SHP77 (cell line): ENCODE measurements around the gene C9orf43.
A peak's percentile ranks its signal among the peaks of the same experiment; 100 is the strongest.
"Not testable (repeated sequence)": the region's sequence is repeated elsewhere in the genome, so short reads cannot be mapped to it uniquely, and the experiment has no call there.

Source experiments
- DNase-seq, 2 experiments: peaks; one replicate each; lab custom pipeline; 2025; lab: John Stamatoyannopoulos, UW

The C9orf43 gene, protein sequence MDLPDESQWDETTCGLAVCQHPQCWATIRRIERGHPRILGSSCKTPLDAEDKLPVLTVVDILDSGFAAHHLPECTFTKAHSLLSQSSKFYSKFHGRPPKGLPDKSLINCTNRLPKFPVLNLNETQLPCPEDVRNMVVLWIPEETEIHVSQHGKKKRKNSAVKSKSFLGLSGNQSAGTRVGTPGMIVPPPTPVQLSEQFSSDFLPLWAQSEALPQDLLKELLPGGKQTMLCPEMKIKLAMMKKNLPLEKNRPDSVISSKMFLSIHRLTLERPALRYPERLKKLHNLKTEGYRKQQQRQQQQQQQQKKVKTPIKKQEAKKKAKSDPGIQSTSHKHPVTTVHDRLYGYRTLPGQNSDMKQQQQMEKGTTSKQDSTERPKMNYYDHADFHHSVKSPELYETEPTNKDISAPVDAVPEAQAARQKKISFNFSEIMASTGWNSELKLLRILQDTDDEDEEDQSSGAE

GRCh38 chr9:113410207-113410864 lies at the start of gene C9orf43, which contains the start of gene POLE3:
Gene C9orf43, plus strand, starts transcription at chr9:113410747. Its CDS starts 2,747 bp downstream, at chr9:113413494.
Gene POLE3, minus strand, starts transcription at chr9:113410675. Its CDS starts 382 bp downstream, at chr9:113410293.
- DNase-seq = peak; percentile 96 to 97

DNA sequence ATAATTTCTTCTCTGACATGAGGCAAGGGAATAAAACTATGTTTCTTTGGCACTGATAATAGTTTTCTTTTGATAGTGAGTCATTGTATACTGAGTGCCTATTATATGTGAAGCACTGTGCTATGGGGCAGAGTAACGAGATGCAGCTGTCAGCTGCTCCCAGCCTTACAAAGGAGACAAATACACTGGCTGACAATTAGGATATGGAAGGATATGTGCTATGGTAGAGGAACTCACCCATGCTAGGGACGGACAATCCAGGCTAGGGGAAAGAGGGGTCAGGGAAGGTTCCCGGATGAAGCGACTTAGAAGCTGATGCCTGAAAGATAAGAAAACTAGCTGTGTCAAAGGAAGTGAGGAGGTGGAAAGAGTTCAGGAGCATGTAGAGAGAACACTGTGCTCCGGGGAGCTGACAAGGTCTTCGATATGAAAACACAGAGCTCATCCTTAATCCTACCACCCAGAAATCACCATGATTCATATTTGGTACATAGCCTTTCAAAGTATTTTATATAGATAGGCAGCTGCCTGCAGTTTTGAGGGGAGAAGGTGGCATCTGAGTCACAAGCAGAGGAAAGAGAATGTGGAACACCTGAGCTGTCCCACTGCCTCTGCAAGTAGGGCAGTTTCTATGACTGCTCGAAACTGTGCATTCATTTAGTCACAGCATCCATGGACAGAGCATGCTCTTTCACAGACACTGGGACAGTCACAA lies 49.1 kb upstream of the C9orf43 start:
- DNase-seq = peak; percentile 14 to 17

DNA sequence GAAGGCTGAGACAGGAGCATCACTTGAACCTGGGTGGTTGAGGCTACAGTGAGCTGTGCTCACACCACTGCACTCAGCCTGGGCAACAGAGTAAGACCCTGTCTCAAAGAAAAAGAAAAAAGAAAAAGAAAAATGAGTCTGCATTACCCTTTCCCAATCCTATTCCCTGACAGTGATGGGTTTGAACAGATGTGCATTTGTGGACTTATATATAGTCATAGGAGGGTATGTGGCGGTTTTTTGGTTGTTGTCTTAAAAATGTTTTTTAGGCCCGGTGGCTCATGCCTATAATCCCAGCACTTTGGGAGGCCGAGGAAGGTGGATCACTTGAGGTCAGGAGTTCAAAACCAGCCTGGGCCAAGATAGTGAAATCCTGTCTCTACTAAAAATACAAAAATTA lies 47.2 kb upstream of the C9orf43 start:
- no peak for DNase-seq

DNA sequence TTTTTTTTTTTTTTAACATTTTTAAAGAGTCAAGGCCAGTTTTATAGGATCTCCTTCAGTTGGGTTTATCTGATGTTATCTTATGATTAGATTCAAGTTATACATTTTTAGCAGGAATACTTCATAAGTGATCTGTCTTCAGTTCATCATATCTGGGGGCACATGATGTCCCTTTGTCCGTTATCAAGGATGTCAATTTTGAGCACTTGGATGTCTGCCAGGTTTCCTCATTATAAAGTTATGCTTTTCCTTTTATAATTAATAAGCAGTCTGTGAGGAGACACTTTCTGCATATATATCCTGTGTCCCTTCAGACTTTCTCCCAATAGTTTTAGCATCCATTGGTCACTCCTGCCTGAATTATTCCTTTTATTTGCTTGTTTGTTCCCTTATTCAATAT lies 45.6 kb upstream of the C9orf43 start:
- DNase-seq = no peak

DNA sequence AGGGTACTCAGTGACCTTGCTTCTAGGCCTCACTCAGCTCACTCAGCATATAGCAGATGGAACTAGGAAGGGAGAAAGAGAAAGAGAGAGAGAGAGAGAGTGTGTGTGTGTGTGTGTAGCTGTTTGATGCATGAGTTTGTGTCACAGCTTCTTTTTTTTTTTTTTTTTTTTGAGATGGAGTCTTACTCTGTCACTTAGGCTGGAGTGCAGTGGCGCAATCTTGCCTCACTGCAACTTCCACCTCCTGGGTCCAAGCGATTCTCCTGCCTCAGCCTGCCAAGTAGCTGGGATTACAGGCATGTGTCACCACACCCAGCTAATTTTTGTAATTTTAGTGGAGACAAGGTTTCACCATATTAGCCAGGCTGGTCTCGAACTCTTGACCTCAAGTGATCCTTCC lies 44.9 kb upstream of the C9orf43 start:
- not testable (repeated sequence) for DNase-seq

DNA sequence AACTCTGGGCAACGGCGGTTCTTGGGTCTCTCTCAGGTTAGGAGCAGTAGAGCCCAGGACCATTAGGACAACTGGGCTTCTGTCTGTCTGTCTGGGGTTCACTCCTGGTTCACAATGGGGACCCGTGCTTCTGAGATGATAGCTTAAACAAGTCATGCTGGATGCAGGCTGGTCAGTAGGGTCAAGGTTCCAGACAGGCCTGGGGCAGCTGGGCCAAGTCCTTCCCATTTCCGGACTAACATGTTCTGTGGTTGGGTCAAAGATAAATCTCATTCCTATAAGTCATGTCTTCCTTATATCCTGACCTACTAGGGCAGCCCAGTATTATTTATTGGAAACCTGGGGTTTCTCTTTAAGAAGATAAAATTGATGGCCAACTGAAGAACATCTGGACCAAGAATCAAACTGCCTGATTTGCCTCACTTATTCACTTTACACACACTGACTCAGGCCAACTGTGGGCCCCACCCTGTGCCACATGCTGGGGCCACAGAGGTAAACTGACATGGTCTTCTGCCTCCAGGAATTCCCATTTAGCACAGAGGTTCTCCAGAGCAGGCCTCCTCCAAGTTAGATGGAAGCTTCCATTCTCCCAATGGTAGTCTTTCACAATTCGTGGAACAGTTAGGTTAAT lies 42.1 kb upstream of the C9orf43 start:
- no peak for DNase-seq

DNA sequence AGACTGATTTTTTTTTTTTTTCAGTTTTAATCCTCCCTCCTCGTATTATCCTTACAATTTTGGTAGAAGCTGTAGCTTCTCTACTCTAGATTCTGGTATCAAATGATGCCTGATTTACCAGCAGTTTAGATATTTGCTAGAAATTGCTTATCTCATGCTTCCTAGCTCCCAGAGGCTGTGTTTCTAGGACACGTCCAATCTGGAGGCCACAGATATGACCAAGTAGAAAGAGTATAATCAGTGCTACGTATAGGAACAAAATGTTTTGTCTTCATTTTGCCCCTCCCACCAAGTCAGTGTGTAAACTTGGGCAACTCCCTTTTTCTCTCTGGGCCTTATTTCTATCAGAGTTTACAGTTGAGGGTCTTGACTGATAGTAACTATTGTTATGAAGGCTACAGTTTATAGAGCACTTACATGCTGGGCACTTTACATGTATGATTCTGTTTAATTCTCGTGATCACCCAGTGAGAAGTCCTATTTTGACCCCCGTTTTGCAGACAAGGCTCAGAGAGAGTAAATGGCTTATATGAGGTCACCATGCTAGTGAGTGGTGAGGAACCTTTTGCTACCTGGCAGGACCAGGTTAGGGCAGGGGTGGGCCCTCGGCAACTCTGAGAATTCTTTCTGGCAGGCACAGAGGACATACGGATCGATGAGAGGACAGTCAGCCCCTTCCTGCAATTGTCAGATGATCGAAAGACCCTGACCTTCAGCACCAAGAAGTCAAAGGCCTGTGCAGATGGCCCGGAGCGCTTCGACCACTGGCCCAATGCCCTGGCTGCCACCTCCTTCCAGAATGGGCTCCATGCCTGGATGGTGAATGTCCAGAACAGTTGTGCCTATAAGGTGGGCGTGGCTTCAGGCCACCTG lies 41.3 kb upstream of the C9orf43 start:
- no peak for DNase-seq

DNA sequence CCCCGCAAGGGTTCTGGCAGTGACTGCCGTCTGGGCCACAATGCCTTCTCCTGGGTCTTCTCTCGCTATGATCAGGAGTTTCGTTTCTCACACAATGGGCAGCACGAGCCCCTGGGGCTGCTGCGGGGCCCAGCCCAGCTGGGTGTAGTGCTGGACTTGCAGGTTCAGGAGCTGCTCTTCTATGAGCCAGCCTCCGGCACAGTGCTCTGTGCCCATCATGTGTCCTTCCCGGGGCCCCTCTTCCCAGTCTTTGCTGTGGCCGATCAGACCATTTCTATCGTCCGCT lies 40.7 kb upstream of the C9orf43 start:
- no peak for DNase-seq

GRCh38 chr9:113370806-113371325 lies 39.7 kb upstream of the C9orf43 start:
- DNase-seq = no peak

DNA sequence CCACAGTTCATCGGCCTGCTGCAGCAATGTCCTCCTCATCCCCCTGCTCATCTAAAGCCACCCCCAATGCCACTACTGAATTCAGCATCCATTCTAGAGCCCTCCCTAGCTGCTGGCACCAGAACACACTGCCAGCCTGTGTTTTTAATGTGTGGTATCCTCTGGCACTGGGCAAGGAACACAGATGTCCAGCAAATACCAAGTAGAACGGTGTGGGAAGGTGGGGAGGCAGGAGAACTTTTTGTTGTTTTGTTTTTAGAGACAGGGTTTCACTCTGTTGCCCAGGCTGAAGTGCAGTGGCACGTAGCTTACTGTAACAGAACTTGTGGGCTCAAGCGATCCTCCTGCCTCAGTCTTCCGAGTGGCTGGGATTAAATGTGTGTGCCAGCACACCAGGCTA lies 38.5 kb upstream of the C9orf43 start:
- no peak for DNase-seq

DNA sequence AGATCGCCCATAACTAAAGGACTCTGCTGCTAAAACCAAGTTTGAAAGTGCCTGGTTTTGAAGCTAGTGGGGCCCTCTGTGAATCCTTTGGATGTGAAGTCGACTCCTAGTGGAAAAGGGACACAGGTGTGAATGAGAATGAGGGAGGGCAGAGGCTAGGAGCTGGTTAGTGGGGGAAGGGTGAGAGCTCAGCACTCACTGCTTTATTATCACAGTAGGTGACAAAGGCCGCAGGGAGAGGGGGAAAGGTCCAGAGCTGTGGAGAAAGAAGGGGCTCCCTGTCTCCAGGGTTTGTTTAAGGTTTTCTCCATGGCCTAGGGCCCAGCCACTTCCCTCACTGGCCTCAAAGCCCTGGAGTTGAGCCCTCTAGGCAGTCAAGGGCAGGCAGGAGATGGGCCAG lies 37.3 kb upstream of the C9orf43 start:
- DNase-seq = no peak

DNA sequence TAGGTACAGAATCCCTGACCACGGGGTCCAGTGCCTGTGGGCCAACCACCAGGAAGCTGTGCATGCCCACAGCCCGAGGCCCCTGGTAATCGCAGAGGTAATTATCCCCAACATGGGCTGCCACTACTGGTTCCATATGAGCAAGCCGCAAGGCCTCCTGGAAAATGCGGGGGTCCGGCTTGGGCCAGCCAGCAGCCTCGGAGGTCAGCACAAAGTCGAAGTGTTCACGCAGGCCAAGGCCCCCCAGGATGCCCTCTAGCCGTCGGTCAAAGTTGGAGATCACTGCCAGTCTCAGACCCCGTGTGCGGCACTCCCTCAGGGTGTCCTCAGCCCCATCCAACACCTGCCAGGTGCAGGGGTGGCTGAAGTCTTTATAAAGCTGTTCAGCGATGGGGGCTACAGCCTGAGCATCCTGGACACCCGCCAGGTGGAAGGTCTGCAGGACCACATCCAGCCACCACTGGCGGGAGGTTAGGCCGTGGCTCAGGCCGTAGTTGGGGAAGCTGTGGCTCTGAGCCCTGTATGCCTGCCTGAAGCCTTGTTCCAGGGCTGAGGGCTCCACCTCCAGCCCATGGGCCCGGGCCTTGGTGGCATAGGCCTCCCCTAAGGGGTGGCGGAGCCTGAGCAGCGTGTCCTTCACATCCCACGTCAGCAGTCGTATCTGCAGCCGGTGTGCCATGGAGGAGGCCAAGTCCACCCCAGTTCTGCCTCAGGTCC lies 36.7 kb upstream of the C9orf43 start:
- DNase-seq = no peak

- DNase-seq = no peak
These were observed 35.2 kb upstream of the C9orf43 start for GRCh38 chr9:113375057-113376023.

GRCh38 chr9:113376634-113377567 lies 33.6 kb upstream of the C9orf43 start, which contains the start of gene HDHD3:
Gene HDHD3, minus strand, starts transcription at chr9:113376986. Its CDS starts 2,632 bp downstream, at chr9:113374354.
- DNase-seq = peak; percentile 55 to 71

DNA sequence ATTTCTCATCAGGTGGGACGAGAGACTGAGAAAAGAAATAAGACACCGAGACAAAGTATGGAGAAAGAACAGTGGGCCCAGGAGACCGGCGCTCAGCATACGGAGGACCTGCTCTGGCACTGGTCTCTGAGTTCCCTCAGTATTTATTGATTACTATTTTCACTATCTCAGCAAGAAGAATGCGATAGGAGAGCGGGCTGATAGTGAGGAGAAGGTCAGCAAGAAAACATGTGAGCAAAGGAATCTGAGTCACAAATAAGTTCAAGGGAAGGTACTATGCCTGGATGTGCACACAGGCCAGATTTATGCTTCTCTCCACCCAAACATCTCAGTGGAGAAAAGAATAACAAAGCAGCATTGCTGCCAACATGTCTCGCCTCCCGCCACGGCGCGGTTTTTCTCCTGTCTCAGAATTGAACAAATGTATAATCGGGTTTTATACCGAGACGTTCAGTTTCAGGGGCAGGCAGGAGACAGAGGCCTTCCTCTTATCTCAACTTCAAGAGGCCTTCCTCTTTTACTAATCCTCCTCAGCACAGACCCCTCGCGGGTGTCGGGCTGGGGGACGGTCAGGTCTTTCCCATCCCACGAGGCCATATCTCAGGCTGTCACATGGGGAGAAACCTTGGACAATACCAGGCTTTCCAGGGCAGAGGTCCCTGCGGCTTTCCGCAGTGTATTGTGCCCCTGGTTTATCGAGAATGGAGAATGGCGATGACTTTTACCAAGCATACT lies 31.3 kb upstream of the C9orf43 start:
- DNase-seq = not testable (repeated sequence)

- not testable (repeated sequence) for DNase-seq
These were observed 30.7 kb upstream of the C9orf43 start for GRCh38 chr9:113379829-113380210.

- no peak for DNase-seq
These were observed 29.6 kb upstream of the C9orf43 start for GRCh38 chr9:113380869-113381378.
